Amniotic epithelial cell (primary cell): ENCODE data around the gene CHRM5.
A peak's percentile ranks its signal among the peaks of the same experiment; 100 is the strongest.

Source experiments
- DNase-seq: peaks from one replicate; pipeline ENCODE4 v3.0.0-alpha.2; 2010; ENCODE audit warnings: low read depth

Gene CHRM5

GRCh38 chr15:34101366-34102174, 133.3 kb downstream of the CHRM5 start, which contains the start of the genes EMC7 and PGBD4:
EMC7 (minus strand) TSS chr15:34101862; CDS start chr15:34101839, 23 bp downstream.
PGBD4 (plus strand) TSS chr15:34102083; CDS start chr15:34102532, 449 bp downstream.
- peak; percentile 100 for DNase-seq

GRCh38 chr15:34102175-34102925, 134.1 kb downstream of the CHRM5 start:
- DNase-seq, result no peak

GRCh38 chr15:34106423-34106822, 138.1 kb downstream of the CHRM5 start:
- DNase-seq, result no peak

- DNase-seq, result no peak
These were observed 139.0 kb downstream of the CHRM5 start for GRCh38 chr15:34107315-34107714.

- DNase-seq, result peak; percentile 40
These were observed 141.7 kb downstream of the CHRM5 start for GRCh38 chr15:34109797-34110663.

- DNase-seq, result no peak
These were observed 143.2 kb downstream of the CHRM5 start for GRCh38 chr15:34111488-34111887.

GRCh38 chr15:34114215-34114614, 145.9 kb downstream of the CHRM5 start:
- DNase-seq, result no peak

- DNase-seq, result no peak
These were observed 146.4 kb downstream of the CHRM5 start for GRCh38 chr15:34114739-34115138.

GRCh38 chr15:34116620-34117019, 148.3 kb downstream of the CHRM5 start:
- peak; percentile 33 for DNase-seq
